Measurements from ENCODE around the gene GRIN1. TPM values are rescaled to one million over a fixed set of nuclear protein-coding genes. Genes with fewer than 3 reads are reported as not detected.
A peak's percentile ranks its signal among the peaks of the same experiment; 100 is the strongest.

GRIN1 gene
- total RNA-seq, 1 experiment from 2014 or later: not detected

GRCh38 chr9:137147793-137148160 lies 8.8 kb downstream of the GRIN1 start:
- Histone ChIP-seq H3K9me2 (replicated peaks; ENCODE audit: insufficient read depth, low read length) (no peaks in the 10 kb centered on the region), H3K79me2 (ENCODE audit: low read length) (no peaks in the 10 kb centered on the region), H3K27me3 (ENCODE audit: low read length) (no peaks in the 10 kb centered on the region), H2AFZ (ENCODE audit: low read length) (no peak overlapping the region), H4K20me1 (ENCODE audit: insufficient read depth, low read depth, low read length) (no peaks in the 10 kb centered on the region), H3K4me1 (ENCODE audit: low read length) (peaks cover 7% of the 10 kb centered on the region), H3K4me3 (ENCODE audit: low read length) (no peak overlapping the region), H3K9me3 (ENCODE audit: low read length) (no peaks in the 10 kb centered on the region), H3K36me3 (ENCODE audit: insufficient read depth, low read length) (no peaks in the 10 kb centered on the region), H3K27ac (ENCODE audit: low read length) (no peak overlapping the region), H3K4me2 (ENCODE audit: low read depth, low read length, poor library complexity, severe bottlenecking) (no peak overlapping the region), H3K9ac (ENCODE audit: low read length) (no peak overlapping the region)
- DNase-seq: no peak

- H3K9me3 ChIP-seq (ENCODE audit: low read length): no peaks in the 10 kb centered on the region
- H3K4me1 ChIP-seq (ENCODE audit: low read length): peaks cover 7% of the 10 kb centered on the region
- H3K9me2 ChIP-seq (replicated peaks; ENCODE audit: insufficient read depth, low read length): no peaks in the 10 kb centered on the region
- no peak overlapping the region for H3K4me2 ChIP-seq (ENCODE audit: low read depth, low read length, poor library complexity, severe bottlenecking)
- H3K79me2 ChIP-seq (ENCODE audit: low read length): no peaks in the 10 kb centered on the region
- no peak for DNase-seq
- H4K20me1 ChIP-seq (ENCODE audit: insufficient read depth, low read depth, low read length): no peaks in the 10 kb centered on the region
- H3K27ac ChIP-seq (ENCODE audit: low read length): no peak overlapping the region
- no peaks in the 10 kb centered on the region for H3K36me3 ChIP-seq (ENCODE audit: insufficient read depth, low read length)
- no peaks in the 10 kb centered on the region for H3K27me3 ChIP-seq (ENCODE audit: low read length)
- no peak overlapping the region for H3K4me3 ChIP-seq (ENCODE audit: low read length)
- H3K9ac ChIP-seq (ENCODE audit: low read length): no peak overlapping the region
- H2AFZ ChIP-seq (ENCODE audit: low read length): no peak overlapping the region
Measured at GRCh38 chr9:137148242-137148641, 9.3 kb downstream of the GRIN1 start.

- Histone ChIP-seq H3K9ac (ENCODE audit: low read length) (no peak overlapping the region), H3K9me2 (replicated peaks; ENCODE audit: insufficient read depth, low read length) (no peaks in the 10 kb centered on the region), H3K27me3 (ENCODE audit: low read length) (no peaks in the 10 kb centered on the region), H3K4me2 (ENCODE audit: low read depth, low read length, poor library complexity, severe bottlenecking) (no peak overlapping the region), H3K4me3 (ENCODE audit: low read length) (no peak overlapping the region), H3K27ac (ENCODE audit: low read length) (no peak overlapping the region), H2AFZ (ENCODE audit: low read length) (no peak overlapping the region), H3K79me2 (ENCODE audit: low read length) (no peaks in the 10 kb centered on the region), H3K36me3 (ENCODE audit: insufficient read depth, low read length) (no peaks in the 10 kb centered on the region), H4K20me1 (ENCODE audit: insufficient read depth, low read depth, low read length) (no peaks in the 10 kb centered on the region), H3K4me1 (ENCODE audit: low read length) (peaks cover 7% of the 10 kb centered on the region), H3K9me3 (ENCODE audit: low read length) (no peaks in the 10 kb centered on the region)
- no peak for DNase-seq
Measured at GRCh38 chr9:137148661-137149060, 9.7 kb downstream of the GRIN1 start.

- Histone ChIP-seq H3K4me3 (ENCODE audit: low read length) (no peak overlapping the region), H3K36me3 (ENCODE audit: insufficient read depth, low read length) (no peaks in the 10 kb centered on the region), H2AFZ (ENCODE audit: low read length) (no peak overlapping the region), H3K4me1 (ENCODE audit: low read length) (peaks cover 7% of the 10 kb centered on the region), H3K79me2 (ENCODE audit: low read length) (no peaks in the 10 kb centered on the region), H3K27me3 (ENCODE audit: low read length) (no peaks in the 10 kb centered on the region), H4K20me1 (ENCODE audit: insufficient read depth, low read depth, low read length) (no peaks in the 10 kb centered on the region), H3K27ac (ENCODE audit: low read length) (no peak overlapping the region), H3K9me2 (replicated peaks; ENCODE audit: insufficient read depth, low read length) (no peaks in the 10 kb centered on the region), H3K4me2 (ENCODE audit: low read depth, low read length, poor library complexity, severe bottlenecking) (no peak overlapping the region), H3K9ac (ENCODE audit: low read length) (no peak overlapping the region), H3K9me3 (ENCODE audit: low read length) (no peaks in the 10 kb centered on the region)
- no peak for DNase-seq
Measured at GRCh38 chr9:137149363-137149762, 10.4 kb downstream of the GRIN1 start.

- H3K4me2 ChIP-seq (ENCODE audit: low read depth, low read length, poor library complexity, severe bottlenecking): no peak overlapping the region
- no peaks in the 10 kb centered on the region for H3K36me3 ChIP-seq (ENCODE audit: insufficient read depth, low read length)
- DNase-seq: peak; percentile 72
- no peak overlapping the region for H3K9ac ChIP-seq (ENCODE audit: low read length)
- no peaks in the 10 kb centered on the region for H3K9me3 ChIP-seq (ENCODE audit: low read length)
- H4K20me1 ChIP-seq (ENCODE audit: insufficient read depth, low read depth, low read length): no peaks in the 10 kb centered on the region
- peaks cover 7% of the 10 kb centered on the region for H3K4me1 ChIP-seq (ENCODE audit: low read length)
- H3K27me3 ChIP-seq (ENCODE audit: low read length): no peaks in the 10 kb centered on the region
- no peak overlapping the region for H3K4me3 ChIP-seq (ENCODE audit: low read length)
- no peaks in the 10 kb centered on the region for H3K9me2 ChIP-seq (replicated peaks; ENCODE audit: insufficient read depth, low read length)
- no peak overlapping the region for H2AFZ ChIP-seq (ENCODE audit: low read length)
- no peaks in the 10 kb centered on the region for H3K79me2 ChIP-seq (ENCODE audit: low read length)
- H3K27ac ChIP-seq (ENCODE audit: low read length): no peak overlapping the region
Measured at GRCh38 chr9:137149942-137150616, 11.1 kb downstream of the GRIN1 start.

GRCh38 chr9:137150617-137151457 lies 11.9 kb downstream of the GRIN1 start:
- Histone ChIP-seq H4K20me1 (ENCODE audit: insufficient read depth, low read depth, low read length) (no peaks in the 10 kb centered on the region), H3K9me3 (ENCODE audit: low read length) (no peaks in the 10 kb centered on the region), H3K9ac (ENCODE audit: low read length) (no peak overlapping the region), H3K4me1 (ENCODE audit: low read length) (peaks cover 7% of the 10 kb centered on the region), H3K4me2 (ENCODE audit: low read depth, low read length, poor library complexity, severe bottlenecking) (no peak overlapping the region), H3K9me2 (replicated peaks; ENCODE audit: insufficient read depth, low read length) (no peaks in the 10 kb centered on the region), H3K36me3 (ENCODE audit: insufficient read depth, low read length) (no peaks in the 10 kb centered on the region), H3K27ac (ENCODE audit: low read length) (no peak overlapping the region), H2AFZ (ENCODE audit: low read length) (no peak overlapping the region), H3K4me3 (ENCODE audit: low read length) (no peak overlapping the region), H3K27me3 (ENCODE audit: low read length) (no peaks in the 10 kb centered on the region), H3K79me2 (ENCODE audit: low read length) (no peaks in the 10 kb centered on the region)
- DNase-seq: peak; percentile 97

GRCh38 chr9:137152844-137153405 lies 14.0 kb downstream of the GRIN1 start:
- no peak overlapping the region for H3K4me2 ChIP-seq (ENCODE audit: low read depth, low read length, poor library complexity, severe bottlenecking)
- no peak overlapping the region for H2AFZ ChIP-seq (ENCODE audit: low read length)
- no peaks in the 10 kb centered on the region for H4K20me1 ChIP-seq (ENCODE audit: insufficient read depth, low read depth, low read length)
- no peaks in the 10 kb centered on the region for H3K9me3 ChIP-seq (ENCODE audit: low read length)
- H3K4me3 ChIP-seq (ENCODE audit: low read length): no peak overlapping the region
- H3K79me2 ChIP-seq (ENCODE audit: low read length): no peaks in the 10 kb centered on the region
- no peaks in the 10 kb centered on the region for H3K9me2 ChIP-seq (replicated peaks; ENCODE audit: insufficient read depth, low read length)
- H3K27ac ChIP-seq (ENCODE audit: low read length): no peak overlapping the region
- H3K4me1 ChIP-seq (ENCODE audit: low read length): peaks cover 7% of the 10 kb centered on the region
- DNase-seq: no peak
- no peak overlapping the region for H3K9ac ChIP-seq (ENCODE audit: low read length)
- no peaks in the 10 kb centered on the region for H3K36me3 ChIP-seq (ENCODE audit: insufficient read depth, low read length)
- no peaks in the 10 kb centered on the region for H3K27me3 ChIP-seq (ENCODE audit: low read length)

GRCh38 chr9:137156567-137157375 lies 17.8 kb downstream of the GRIN1 start:
- DNase-seq: peak; percentile 72
- H3K4me2 ChIP-seq (ENCODE audit: low read depth, low read length, poor library complexity, severe bottlenecking): no peak overlapping the region
- no peaks in the 10 kb centered on the region for H3K4me1 ChIP-seq (ENCODE audit: low read length)
- H3K27ac ChIP-seq (ENCODE audit: low read length): no peak overlapping the region
- H3K4me3 ChIP-seq (ENCODE audit: low read length): no peak overlapping the region
- H2AFZ ChIP-seq (ENCODE audit: low read length): no peak overlapping the region
- H3K36me3 ChIP-seq (ENCODE audit: insufficient read depth, low read length): no peaks in the 10 kb centered on the region
- H3K9me3 ChIP-seq (ENCODE audit: low read length): no peaks in the 10 kb centered on the region
- H3K9ac ChIP-seq (ENCODE audit: low read length): no peak overlapping the region
- H3K79me2 ChIP-seq (ENCODE audit: low read length): no peaks in the 10 kb centered on the region
- no peaks in the 10 kb centered on the region for H3K9me2 ChIP-seq (replicated peaks; ENCODE audit: insufficient read depth, low read length)
- H4K20me1 ChIP-seq (ENCODE audit: insufficient read depth, low read depth, low read length): 0 out of 2 replicates have a peak, but pooled peaks cover 2% of the 10 kb centered on the region
- H3K27me3 ChIP-seq (ENCODE audit: low read length): no peaks in the 10 kb centered on the region

Measured in Karpas-422 (cell line).